ENCODE results near the gene SPOCK3.

Gene SPOCK3

DNA sequence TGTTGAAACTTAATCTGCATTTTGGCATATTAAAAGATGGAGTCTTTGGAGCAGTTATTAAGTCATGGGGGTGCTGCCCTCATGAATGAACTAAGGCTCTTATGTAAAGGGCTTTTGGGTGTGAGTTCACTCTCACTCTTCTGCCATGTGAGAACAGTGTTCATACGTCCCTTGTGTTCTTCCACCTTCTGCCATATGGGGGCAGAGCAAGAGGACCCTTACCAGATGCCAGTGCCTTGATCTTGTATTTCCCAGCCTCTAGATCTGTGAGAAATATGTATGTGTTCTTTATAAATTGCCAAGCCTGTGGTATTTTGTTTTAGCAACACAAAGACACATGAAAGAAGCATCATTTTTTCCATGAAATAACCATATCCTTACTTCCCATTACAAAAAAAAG is 213.9 kb downstream of the SPOCK3 start:
- DNase-seq (ENCODE audit: extremely low read depth, low read depth), result no peak
- TF ChIP-seq, protein P1, sequence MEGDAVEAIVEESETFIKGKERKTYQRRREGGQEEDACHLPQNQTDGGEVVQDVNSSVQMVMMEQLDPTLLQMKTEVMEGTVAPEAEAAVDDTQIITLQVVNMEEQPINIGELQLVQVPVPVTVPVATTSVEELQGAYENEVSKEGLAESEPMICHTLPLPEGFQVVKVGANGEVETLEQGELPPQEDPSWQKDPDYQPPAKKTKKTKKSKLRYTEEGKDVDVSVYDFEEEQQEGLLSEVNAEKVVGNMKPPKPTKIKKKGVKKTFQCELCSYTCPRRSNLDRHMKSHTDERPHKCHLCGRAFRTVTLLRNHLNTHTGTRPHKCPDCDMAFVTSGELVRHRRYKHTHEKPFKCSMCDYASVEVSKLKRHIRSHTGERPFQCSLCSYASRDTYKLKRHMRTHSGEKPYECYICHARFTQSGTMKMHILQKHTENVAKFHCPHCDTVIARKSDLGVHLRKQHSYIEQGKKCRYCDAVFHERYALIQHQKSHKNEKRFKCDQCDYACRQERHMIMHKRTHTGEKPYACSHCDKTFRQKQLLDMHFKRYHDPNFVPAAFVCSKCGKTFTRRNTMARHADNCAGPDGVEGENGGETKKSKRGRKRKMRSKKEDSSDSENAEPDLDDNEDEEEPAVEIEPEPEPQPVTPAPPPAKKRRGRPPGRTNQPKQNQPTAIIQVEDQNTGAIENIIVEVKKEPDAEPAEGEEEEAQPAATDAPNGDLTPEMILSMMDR (IDR thresholded peaks at IDR 0.05; ENCODE audit: low read depth, low read length, missing control alignments), result peak; percentile 12
- no peak overlapping the region for H3K4me3 ChIP-seq (replicated peaks; ENCODE audit: low read depth, low read length)

DNA sequence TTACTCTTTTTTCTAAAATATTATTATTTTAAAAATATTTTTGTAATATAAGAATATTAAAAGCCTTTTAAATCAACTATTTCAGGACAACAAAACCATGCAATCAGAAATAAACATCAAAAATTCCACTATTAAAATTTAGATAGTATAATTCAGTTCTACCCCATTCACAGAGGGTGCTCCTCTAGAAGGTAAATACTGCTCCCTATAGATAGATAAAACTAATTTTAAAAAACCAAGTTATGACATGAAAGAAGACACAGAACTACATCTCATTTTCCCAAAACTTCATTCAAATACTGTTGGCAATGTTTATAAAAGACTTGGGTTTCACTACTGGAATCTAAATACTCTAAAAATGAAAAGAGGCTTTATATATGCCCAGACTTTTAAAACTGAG is 219.3 kb downstream of the SPOCK3 start:
- no peak for DNase-seq (ENCODE audit: extremely low read depth, low read depth)
- no peak overlapping the region for H3K4me3 ChIP-seq (replicated peaks; ENCODE audit: low read depth, low read length)
- TF ChIP-seq, protein P1 (IDR thresholded peaks at IDR 0.05; ENCODE audit: low read depth, low read length, missing control alignments), result no peak

DNA sequence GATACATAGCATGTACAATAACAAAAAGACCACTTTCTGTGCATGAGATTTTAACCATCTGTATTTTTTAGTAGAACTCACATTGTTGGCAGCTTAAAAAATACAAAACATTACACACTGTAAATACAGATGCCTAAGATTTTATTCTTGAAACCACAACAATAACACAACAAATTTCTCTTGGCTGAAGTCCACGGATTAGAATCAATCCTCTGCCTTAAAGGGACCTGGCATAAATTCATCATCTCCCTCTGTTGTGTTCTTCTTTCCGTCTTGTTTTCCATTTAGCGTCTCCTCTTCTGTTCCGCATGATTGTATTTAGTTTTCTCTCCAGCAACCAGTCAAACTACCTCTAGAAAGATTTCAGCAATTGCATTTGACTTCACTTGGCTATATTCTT is 231.0 kb downstream of the SPOCK3 start:
- no peak overlapping the region for H3K4me3 ChIP-seq (replicated peaks; ENCODE audit: low read depth, low read length)
- DNase-seq (ENCODE audit: extremely low read depth, low read depth), result no peak
- TF ChIP-seq, protein P1 (IDR thresholded peaks at IDR 0.05; ENCODE audit: low read depth, low read length, missing control alignments), result no peak

DNA sequence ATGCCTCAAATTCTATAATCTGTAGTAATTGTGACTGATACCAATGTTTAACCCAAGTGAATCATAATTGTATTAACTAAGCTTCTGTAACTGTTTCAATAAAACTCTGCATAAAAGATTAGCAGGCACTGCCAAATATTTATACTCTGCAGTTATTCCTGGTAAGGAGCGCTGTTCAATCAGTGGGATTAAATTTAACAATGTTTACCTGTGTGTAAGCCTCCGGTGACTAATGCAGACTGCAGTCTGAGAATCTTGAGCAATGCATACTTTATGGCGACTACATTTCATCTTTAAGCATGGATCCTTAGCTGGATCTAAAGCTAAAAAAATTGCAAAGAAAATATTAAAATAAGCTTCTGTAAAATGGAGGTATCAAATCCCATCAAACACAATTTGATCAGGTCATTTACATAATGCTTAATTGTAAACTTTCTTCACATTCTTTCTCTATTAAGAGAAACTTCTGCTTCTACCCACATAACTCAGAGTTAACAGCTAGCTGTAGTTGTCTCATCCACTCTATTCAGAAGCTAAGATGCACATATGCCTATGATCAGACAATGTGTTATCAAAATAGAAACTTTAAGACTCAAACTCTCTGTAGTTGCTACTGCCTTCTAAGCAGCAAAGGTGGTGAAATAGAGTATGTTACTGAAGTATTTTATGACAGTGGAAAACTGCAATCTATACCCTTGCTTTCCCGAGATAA is 234.0 kb downstream of the SPOCK3 start:
- TF ChIP-seq, protein P1 (IDR thresholded peaks at IDR 0.05; ENCODE audit: low read depth, low read length, missing control alignments), result no peak
- DNase-seq (ENCODE audit: extremely low read depth, low read depth), result no peak
- H3K4me3 ChIP-seq (replicated peaks; ENCODE audit: low read depth, low read length), result no peak overlapping the region

DNA sequence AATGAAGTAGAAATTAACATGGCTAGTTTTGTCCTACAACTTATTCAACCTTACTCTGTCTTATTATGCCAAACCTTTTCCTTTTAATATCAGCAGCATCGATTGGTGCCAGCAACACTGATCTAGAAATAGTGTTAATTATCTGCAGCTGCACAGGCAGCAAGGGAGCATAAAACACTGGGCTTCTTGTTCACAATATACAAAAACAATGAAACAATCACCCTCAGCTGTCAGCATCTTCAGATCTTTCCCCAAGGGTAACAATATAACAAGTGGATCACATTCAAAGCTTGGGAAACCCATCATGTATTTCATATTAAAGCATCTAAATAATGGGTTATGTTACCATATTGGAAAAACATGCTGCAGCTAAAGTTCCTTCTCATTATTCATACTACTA is 238.1 kb downstream of the SPOCK3 start:
- TF ChIP-seq, protein P1 (IDR thresholded peaks at IDR 0.05; ENCODE audit: low read depth, low read length, missing control alignments), result no peak
- H3K4me3 ChIP-seq (replicated peaks; ENCODE audit: low read depth, low read length), result no peak overlapping the region
- no peak for DNase-seq (ENCODE audit: extremely low read depth, low read depth)

DNA sequence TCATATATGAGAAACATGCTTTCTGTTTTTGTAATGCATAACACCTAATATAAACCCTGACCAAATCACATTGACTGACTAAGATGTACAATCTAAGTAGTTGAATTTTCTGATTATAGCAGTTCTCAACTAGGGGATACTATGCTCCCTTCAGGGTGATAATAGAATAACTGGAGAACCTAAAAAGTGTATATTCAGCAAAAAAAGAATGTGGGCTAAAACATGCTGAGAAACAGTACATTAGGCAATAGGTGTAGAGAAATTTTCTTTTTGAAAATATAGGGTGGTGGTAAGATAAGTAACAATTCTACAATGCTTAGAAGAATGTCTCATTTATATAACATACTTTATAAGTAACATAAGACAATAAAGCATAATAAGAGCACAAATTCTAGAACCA is 239.6 kb downstream of the SPOCK3 start:
- no peak overlapping the region for H3K4me3 ChIP-seq (replicated peaks; ENCODE audit: low read depth, low read length)
- no peak for DNase-seq (ENCODE audit: extremely low read depth, low read depth)
- TF ChIP-seq, protein P1 (IDR thresholded peaks at IDR 0.05; ENCODE audit: low read depth, low read length, missing control alignments), result no peak
